SU-DHL-6 (cell line): ENCODE results near the gene PACS1.

Experiments used
- H2AFZ ChIP-seq: fragments of 200-600 bp; sonication (generic); 2 replicates; pipeline ENCODE4 v1.6.1; 2014; ENCODE audit warnings: low read depth, mild to moderate bottlenecking, moderate library complexity, mixed read lengths, antibody characterized with exemption, low read length; ENCODE audit not compliant: severe bottlenecking
- H3F3A ChIP-seq: fragments of 200-600 bp; shearing (Covaris generic); 2 replicates; pipeline ENCODE4 v1.6.0; 2016; ENCODE audit warnings: antibody characterized with exemption, mild to moderate bottlenecking; ENCODE audit not compliant: insufficient read depth
- H3K27ac ChIP-seq: fragments of 200-600 bp; sonication (generic); 2 replicates; pipeline ENCODE4 v1.5.1; 2016; ENCODE audit warnings: low read depth, mild to moderate bottlenecking, low read length, moderate library complexity, mixed read lengths
- H3K27me3 ChIP-seq: fragments of 200-600 bp; sonication (generic), shearing (Covaris generic); 2 replicates; pipeline ENCODE4 v1.6.0; 2014; ENCODE audit warnings: mild to moderate bottlenecking, low read length
- H3K36me3 ChIP-seq: fragments of 200-600 bp; sonication (generic); 2 replicates; pipeline ENCODE4 v1.6.1; 2014; ENCODE audit warnings: mild to moderate bottlenecking, low read length, mixed read lengths
- H3K4me2 ChIP-seq: fragments of 300-600, 200-600 bp; shearing (Covaris generic), sonication (generic); 2 replicates; pipeline ENCODE4 v1.6.0; 2014; ENCODE audit warnings: low read length, low read depth, mild to moderate bottlenecking; ENCODE audit not compliant: poor library complexity, severe bottlenecking
- H3K4me3 ChIP-seq: fragments of 200-600 bp; sonication (generic); 2 replicates; pipeline ENCODE4 v1.5.1; 2014; ENCODE audit warnings: antibody characterized with exemption, low read length, mild to moderate bottlenecking, mixed read lengths; ENCODE audit not compliant: insufficient read depth, poor library complexity, severe bottlenecking
- H3K79me2 ChIP-seq: fragments of 200-600 bp; sonication (generic); 2 replicates; pipeline ENCODE4 v1.6.1; 2014; ENCODE audit warnings: mild to moderate bottlenecking, low read length, moderate library complexity; ENCODE audit not compliant: insufficient read depth
- H3K9ac ChIP-seq: fragments of 200-600 bp; sonication (generic); 2 replicates; pipeline ENCODE4 v1.7.0; 2014; ENCODE audit warnings: mild to moderate bottlenecking, low read length
- H3K9me2 ChIP-seq: fragments of 200-600 bp; sonication (generic); replicated peaks from 2 replicates; pipeline ENCODE4 v1.6.1; 2014; ENCODE audit warnings: low read length; ENCODE audit not compliant: insufficient read depth
- H3K9me3 ChIP-seq: fragments of 200-600 bp; sonication (generic); 2 replicates; pipeline ENCODE4 v1.6.1; 2014; ENCODE audit warnings: low read length, mixed read lengths; ENCODE audit not compliant: insufficient read depth
- H4K20me1 ChIP-seq: fragments of 200-600 bp; sonication (generic); 2 replicates; pipeline ENCODE4 v1.6.1; 2014; ENCODE audit warnings: low read depth, mild to moderate bottlenecking, antibody characterized with exemption, low read length, moderate library complexity, mixed read lengths
- CTCF ChIP-seq: fragments of 200-600 bp; sonication (generic); IDR thresholded peaks from one replicate; pipeline ENCODE4 v1.5.1; 2017; ENCODE audit warnings: antibody characterized with exemption, mild to moderate bottlenecking, low read length, moderate library complexity; ENCODE audit not compliant: insufficient read depth, poor library complexity, severe bottlenecking
- EZH2phosphoT487 ChIP-seq: fragments of 200-600 bp; sonication (generic), shearing (Covaris generic); conservative IDR thresholded peaks from 2 replicates; pipeline ENCODE4 v1.6.1; 2018; ENCODE audit warnings: mild to moderate bottlenecking, antibody characterized with exemption, low read length, moderate library complexity, mixed read lengths

PACS1 gene

GRCh38 chr11:66072081-66072480, 2.0 kb downstream of the PACS1 start:
- H3K36me3 ChIP-seq, result peaks cover 7% of the 10 kb centered on the region
- H3K27ac ChIP-seq, result peak overlapping the region; percentile 17; the same call in 1 of the 2 replicates

GRCh38 chr11:66072518-66072917, 2.4 kb downstream of the PACS1 start:
- no peak overlapping the region for H3K9ac ChIP-seq
- no peaks in the 10 kb centered on the region for H3K79me2 ChIP-seq
- H4K20me1 ChIP-seq, result no peaks in the 10 kb centered on the region
- H3K4me3 ChIP-seq, result no peak overlapping the region
- H3K4me2 ChIP-seq, result no peak overlapping the region
- TF ChIP-seq EZH2phosphoT487, result no peak
- TF ChIP-seq CTCF, result no peak
- H2AFZ ChIP-seq, result no peak overlapping the region
- H3K9me3 ChIP-seq, result no peaks in the 10 kb centered on the region
- no peak overlapping the region for H3K27ac ChIP-seq
- H3K9me2 ChIP-seq, result no peaks in the 10 kb centered on the region
- H3F3A ChIP-seq, result peaks cover 38% of the 10 kb centered on the region
- H3K36me3 ChIP-seq, result peaks cover 5% of the 10 kb centered on the region; the same call in 1 of the 2 replicates
- H3K27me3 ChIP-seq, result no peaks in the 10 kb centered on the region

More at GRCh38 chr11:66072081-66072480, 2.0 kb downstream of the PACS1 start:
- Histone ChIP-seq H2AFZ (no peak overlapping the region), H3K9me2 (no peaks in the 10 kb centered on the region), H3K4me3 (no peak overlapping the region), H3K9me3 (no peaks in the 10 kb centered on the region), H3F3A (peaks cover 38% of the 10 kb centered on the region), H3K79me2 (no peaks in the 10 kb centered on the region), H3K9ac (no peak overlapping the region), H4K20me1 (no peaks in the 10 kb centered on the region), H3K27me3 (no peaks in the 10 kb centered on the region), H3K4me2 (peak overlapping the region; percentile 79)
- TF ChIP-seq EZH2phosphoT487, result no peak
- no peak for TF ChIP-seq CTCF

- Histone ChIP-seq H2AFZ (no peak overlapping the region), H3K36me3 (peaks cover 5% of the 10 kb centered on the region; the same call in 1 of the 2 replicates), H3K79me2 (no peaks in the 10 kb centered on the region)
These were observed 3.6 kb downstream of the PACS1 start for GRCh38 chr11:66073669-66074068.

More at GRCh38 chr11:66073669-66074068, 3.6 kb downstream of the PACS1 start:
- Histone ChIP-seq H3K9me3 (no peaks in the 10 kb centered on the region), H3K27me3 (no peaks in the 10 kb centered on the region), H3K4me3 (no peak overlapping the region), H3K9ac (no peak overlapping the region), H3K27ac (no peak overlapping the region), H3K4me2 (no peak overlapping the region), H4K20me1 (no peaks in the 10 kb centered on the region), H3F3A (peaks cover 34% of the 10 kb centered on the region), H3K9me2 (no peaks in the 10 kb centered on the region)
- TF ChIP-seq CTCF (no peak), EZH2phosphoT487 (no peak)
